Activated CD8-positive, alpha-beta T cell treated with anti-CD3 and anti-CD28 coated beads for 36 hours (primary cell): ENCODE measurements around the gene PTPRN2. TPM values are rescaled to one million over a fixed set of nuclear protein-coding genes. Genes with fewer than 3 reads are reported as not detected.

Experiments used
- ATAC-seq: fragments of 200-7000 bp; cut with Tn5 transposase; one replicate; pipeline ENCODE4 v1.10.0; 2021; ENCODE audit warnings: mild to moderate bottlenecking, moderate library complexity
- CTCF ChIA-PET: fragments of 350-600 bp; sonication (Branson Sonifier 250); formaldehyde crosslinking; loops from one replicate; lab custom pipeline; 2021; ENCODE audit warnings: antibody characterized with exemption; lab: Charles Lee
- POLR2A ChIA-PET: fragments of 350-600 bp; sonication (Branson Sonifier 250); formaldehyde crosslinking; loops from one replicate; lab custom pipeline; 2021; ENCODE audit warnings: antibody characterized with exemption; lab: Charles Lee
- DNase-seq: peaks from one replicate; pipeline ENCODE4 v3.0.0-alpha.2; 2020
- H3K27ac Mint-ChIP-seq: one replicate; pipeline ENCODE4 v1.8.0; 2021; ENCODE audit warnings: mild to moderate bottlenecking, mixed read lengths
- H3K27me3 Mint-ChIP-seq: one replicate; pipeline ENCODE4 v1.8.0; 2021; ENCODE audit warnings: mixed read lengths
- H3K36me3 Mint-ChIP-seq: one replicate; pipeline ENCODE4 v1.8.0; 2021; ENCODE audit warnings: low read depth, mixed read lengths
- H3K4me1 Mint-ChIP-seq: one replicate; pipeline ENCODE4 v1.8.0; 2021; ENCODE audit warnings: low read depth, mixed read lengths
- H3K4me3 Mint-ChIP-seq: one replicate; pipeline ENCODE4 v1.8.0; 2021; ENCODE audit warnings: mild to moderate bottlenecking, moderate library complexity, mixed read lengths
- H3K9me3 Mint-ChIP-seq: one replicate; pipeline ENCODE4 v1.8.0; 2021; ENCODE audit warnings: mixed read lengths
- CTCF ChIP-seq: fragments of 200-600 bp; IDR thresholded peaks from one replicate; pipeline ENCODE4 v1.8.0; 2022; ENCODE audit warnings: antibody characterized with exemption, mild to moderate bottlenecking
- intact Hi-C: fragments of 100-400 bp; cut with micrococcal nuclease; formaldehyde crosslinking; loops from one replicate; pipeline ENCODE4 v1.10.0; 2022
- total RNA-seq, 2 experiments: library from RNA; stranded (reverse); gene quantifications; one replicate each; pipeline ENCODE4 v1.2.3, GENCODE V29; 2021

PTPRN2 gene
- total RNA-seq, 2 experiments from 2014 or later: 0.49 to 0.65 TPM

- H3K27ac Mint-ChIP-seq: no peak overlapping the region
- ATAC-seq: no peak
- POLR2A ChIA-PET: no interaction called here
Observed at GRCh38 chr7:157809154-157809862, 778.3 kb downstream of the PTPRN2 start.

GRCh38 chr7:157808042-157808441 is 779.6 kb downstream of the PTPRN2 start:
- Mint-ChIP-seq H3K9me3 (no peaks in the 10 kb centered on the region), H3K27ac (no peak overlapping the region), H3K27me3 (no peaks in the 10 kb centered on the region), H3K4me1 (no peaks in the 10 kb centered on the region), H3K36me3 (no peaks in the 10 kb centered on the region), H3K4me3 (no peak overlapping the region)
- DNase-seq (no peak), ATAC-seq (no peak)
- TF ChIP-seq CTCF: no peak
- POLR2A ChIA-PET: interaction anchor here (0.6 kb wide), 1 partner anchor 652 kb away, joined by 3 read pairs; no protein-coding TSS in a partner anchor
- intact Hi-C loops: no loop called here
- CTCF ChIA-PET: no interaction called here

More at GRCh38 chr7:157809154-157809862, 778.3 kb downstream of the PTPRN2 start:
- TF ChIP-seq CTCF: no peak
- CTCF ChIA-PET: no interaction called here
- H3K27me3 Mint-ChIP-seq: no peaks in the 10 kb centered on the region
- intact Hi-C loops: no loop called here
- H3K4me1 Mint-ChIP-seq: no peaks in the 10 kb centered on the region
- DNase-seq: no peak
- H3K36me3 Mint-ChIP-seq: no peaks in the 10 kb centered on the region
- no peak overlapping the region for H3K4me3 Mint-ChIP-seq
- H3K9me3 Mint-ChIP-seq: no peaks in the 10 kb centered on the region

- CTCF ChIA-PET: no interaction called here
- TF ChIP-seq CTCF: no peak
- no peak overlapping the region for H3K27ac Mint-ChIP-seq
- no peak overlapping the region for H3K4me3 Mint-ChIP-seq
- H3K27me3 Mint-ChIP-seq: no peaks in the 10 kb centered on the region
- no peak for DNase-seq
- no peaks in the 10 kb centered on the region for H3K9me3 Mint-ChIP-seq
- no peak for ATAC-seq
- H3K36me3 Mint-ChIP-seq: no peaks in the 10 kb centered on the region
- H3K4me1 Mint-ChIP-seq: no peaks in the 10 kb centered on the region
- POLR2A ChIA-PET: interaction anchor here (0.6 kb wide), 1 partner anchor 653 kb away, joined by 3 read pairs; no protein-coding TSS in a partner anchor
- intact Hi-C loops: no loop called here
Observed at GRCh38 chr7:157807510-157807909, 780.1 kb downstream of the PTPRN2 start.

GRCh38 chr7:157806711-157807110 is 780.9 kb downstream of the PTPRN2 start:
- Mint-ChIP-seq H3K36me3 (no peaks in the 10 kb centered on the region), H3K27me3 (no peaks in the 10 kb centered on the region), H3K9me3 (no peaks in the 10 kb centered on the region), H3K27ac (no peak overlapping the region), H3K4me1 (no peaks in the 10 kb centered on the region), H3K4me3 (no peak overlapping the region)
- DNase-seq (no peak), ATAC-seq (no peak)
- ChIA-PET CTCF (no interaction called here), POLR2A (interaction anchor here (0.7 kb wide), 1 partner anchor 83 kb away, joined by 3 read pairs; no protein-coding TSS in a partner anchor)
- intact Hi-C loops: no loop called here
- no peak for TF ChIP-seq CTCF

GRCh38 chr7:157805713-157806112 is 781.9 kb downstream of the PTPRN2 start:
- TF ChIP-seq CTCF: no peak
- Mint-ChIP-seq H3K4me1 (no peaks in the 10 kb centered on the region), H3K27ac (no peak overlapping the region), H3K4me3 (no peak overlapping the region), H3K36me3 (no peaks in the 10 kb centered on the region), H3K27me3 (no peaks in the 10 kb centered on the region), H3K9me3 (no peaks in the 10 kb centered on the region)
- DNase-seq: no peak
- ATAC-seq: no peak
- ChIA-PET CTCF (no interaction called here), POLR2A (no interaction called here)
- intact Hi-C loops: no loop called here
